ENCODE data around the gene ANKRD7.
"Not testable (repeated sequence)": the region's sequence is repeated elsewhere in the genome, so short reads cannot be mapped to it uniquely, and the experiment has no call there.

Gene ANKRD7

GRCh38 chr7:118239014-118239413 lies 14.5 kb downstream of the ANKRD7 start:
- no peak for ATAC-seq
- DNase-seq = no peak

GRCh38 chr7:118240320-118240719 lies 15.8 kb downstream of the ANKRD7 start:
- not testable (repeated sequence) for DNase-seq, ATAC-seq

- ATAC-seq (no peak), DNase-seq (no peak)
Observed at GRCh38 chr7:118243695-118244094, 19.2 kb downstream of the ANKRD7 start.

DNA sequence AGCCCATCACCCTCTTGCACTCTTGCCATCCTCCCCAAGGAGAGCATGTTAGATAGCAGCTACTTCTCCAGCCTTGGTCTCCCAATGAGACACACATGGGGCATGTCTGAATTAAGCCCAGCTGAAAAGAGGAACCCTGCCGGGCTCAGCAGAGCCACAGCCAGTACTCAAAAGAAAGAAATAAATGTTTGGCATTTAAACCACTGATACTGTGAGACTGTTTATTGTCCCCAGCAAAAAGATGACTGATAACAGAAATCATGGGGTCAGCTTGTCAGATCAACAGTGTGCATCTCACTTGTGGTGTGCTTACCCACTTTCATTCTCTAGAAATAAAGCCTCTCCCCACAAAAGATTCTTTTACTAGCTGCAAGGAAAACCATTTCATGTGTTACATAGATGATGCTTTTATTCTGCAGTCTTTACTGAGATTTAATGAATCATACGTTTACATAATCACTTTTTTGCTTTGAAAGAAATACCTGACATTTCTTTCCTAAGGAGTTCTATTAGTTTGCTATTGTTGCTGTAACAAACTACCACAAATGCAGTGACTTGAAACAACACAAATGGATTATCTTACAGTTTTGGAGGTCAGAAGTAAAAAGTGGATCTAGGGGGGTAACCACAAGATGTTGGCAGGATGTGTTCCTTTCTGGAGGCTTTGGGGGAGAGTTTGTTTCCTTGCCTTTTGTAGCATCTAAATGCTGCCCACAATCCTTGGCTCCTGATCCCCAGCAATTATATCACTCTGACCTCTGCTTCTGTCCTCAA lies 20.9 kb downstream of the ANKRD7 start:
- DNase-seq = no peak

GRCh38 chr7:118250860-118251494 lies 26.5 kb downstream of the ANKRD7 start:
- ATAC-seq = no peak
- DNase-seq = no peak

More for the DNA sequence above, 20.9 kb downstream of the ANKRD7 start:
- no peak for ATAC-seq

GRCh38 chr7:118252087-118252486 lies 27.6 kb downstream of the ANKRD7 start:
- no peak for DNase-seq
- no peak for ATAC-seq

DNA sequence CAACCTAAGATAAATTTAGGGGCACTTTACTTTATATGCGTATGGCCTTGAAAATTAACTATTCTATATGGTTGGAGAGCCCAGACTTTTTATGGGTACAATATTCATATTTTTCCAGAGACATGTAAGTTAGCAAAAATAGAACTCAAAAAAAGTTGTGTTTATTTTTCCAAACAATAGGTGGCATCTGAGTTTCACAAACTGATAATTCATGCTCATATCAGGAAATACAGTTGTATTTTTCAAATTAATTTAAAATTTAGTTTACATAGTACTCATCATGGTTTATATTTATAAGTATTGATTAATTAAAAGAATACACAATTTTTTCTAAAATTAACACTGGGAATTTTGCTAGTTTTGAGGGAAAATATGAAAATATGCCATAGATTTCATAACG lies 34.6 kb downstream of the ANKRD7 start:
- DNase-seq = no peak

DNA sequence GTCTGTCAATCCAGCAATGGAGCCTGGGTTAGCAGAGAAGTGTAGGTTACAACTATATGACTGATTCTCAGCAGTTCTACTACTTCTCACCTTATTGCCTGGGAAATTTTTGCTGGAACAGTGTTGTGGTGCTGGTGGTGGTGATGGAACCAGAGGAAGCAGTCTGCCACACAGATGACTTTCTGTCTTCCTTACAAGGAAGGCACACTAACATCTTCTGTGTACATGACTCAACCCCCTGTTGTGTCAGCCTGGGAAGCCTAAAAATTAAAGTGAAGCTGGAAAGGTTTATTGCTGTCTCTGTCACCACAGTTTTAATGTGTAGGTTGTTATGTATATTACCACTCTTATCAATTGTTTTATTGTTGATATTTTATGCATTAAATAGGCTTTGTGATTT lies 40.3 kb downstream of the ANKRD7 start:
- ATAC-seq (no peak), DNase-seq (no peak)

More for the DNA sequence above, 34.6 kb downstream of the ANKRD7 start:
- no peak for ATAC-seq

DNA sequence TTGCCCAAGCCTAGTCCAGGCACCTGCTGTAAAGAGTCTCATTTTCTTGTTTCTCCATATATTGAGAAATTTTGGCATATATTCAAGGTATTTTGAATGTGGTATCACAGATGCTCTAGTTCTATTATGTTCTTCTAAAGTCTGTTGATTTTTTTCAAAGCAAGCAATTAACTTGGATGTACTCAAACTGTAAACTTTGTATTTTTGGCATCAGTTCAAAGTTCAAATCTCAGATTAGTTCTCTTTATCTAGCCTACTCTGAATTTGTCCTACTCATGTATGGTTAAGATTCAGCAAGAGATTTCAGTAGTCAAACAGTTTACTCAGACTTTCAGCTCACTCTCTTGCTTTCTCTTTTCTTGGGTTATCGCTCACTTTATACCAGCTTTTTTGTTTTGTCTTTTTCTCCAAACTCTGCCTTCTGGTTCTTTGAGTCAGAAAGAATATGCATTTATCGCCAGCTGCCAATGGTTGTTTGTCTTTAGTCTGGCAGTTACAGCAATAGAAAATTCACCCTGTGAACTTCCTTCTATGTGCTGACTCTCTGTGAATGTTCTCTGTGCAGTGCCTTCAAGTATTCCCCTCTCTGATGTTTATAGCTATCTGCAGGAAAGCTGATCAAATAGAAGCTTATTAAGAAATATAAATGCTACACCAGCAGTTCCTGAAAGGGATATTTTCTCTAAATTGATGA lies 56.0 kb downstream of the ANKRD7 start:
- DNase-seq (no peak), ATAC-seq (no peak)

DNA sequence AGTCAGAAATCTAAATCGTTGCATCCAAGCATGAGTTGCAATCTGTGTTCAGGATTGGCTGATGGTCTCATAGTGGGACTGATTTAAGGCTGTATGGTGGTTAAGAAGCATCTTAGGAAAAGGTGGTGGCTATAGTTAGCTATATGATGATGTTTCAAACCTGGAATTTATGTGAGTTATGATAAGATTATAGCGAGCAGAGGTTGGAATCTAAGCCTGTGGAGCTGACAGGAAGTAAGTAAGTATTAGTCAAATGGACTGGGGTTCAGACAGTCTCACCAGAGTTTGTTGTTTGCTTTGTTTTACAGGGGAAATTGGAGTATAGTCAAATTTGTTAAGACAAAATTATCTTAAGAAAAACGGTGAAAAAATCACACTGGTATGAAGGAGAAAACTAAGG lies 56.7 kb downstream of the ANKRD7 start:
- no peak for ATAC-seq
- no peak for DNase-seq

DNA sequence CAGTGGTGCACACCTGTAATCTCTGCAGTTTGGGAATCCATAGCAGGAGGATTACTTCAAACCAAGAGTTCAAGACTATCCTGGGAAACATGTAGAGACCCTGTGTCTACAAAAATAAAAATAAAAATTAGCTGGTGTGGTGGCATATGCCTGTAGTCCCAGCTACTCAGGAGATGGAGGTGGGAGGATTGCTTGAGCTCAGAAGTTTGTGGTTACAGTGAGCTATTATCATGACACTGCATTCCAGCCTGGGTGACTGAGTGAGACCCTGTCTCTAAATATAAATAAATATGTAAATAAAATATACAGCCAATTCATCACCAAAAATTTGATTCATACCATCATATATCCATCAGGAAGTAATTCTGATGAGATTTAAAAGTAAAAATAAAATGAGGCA lies 60.9 kb downstream of the ANKRD7 start:
- ATAC-seq = no peak
- no peak for DNase-seq

- DNase-seq = no peak
- no peak for ATAC-seq
Observed at GRCh38 chr7:118286131-118286530, 61.6 kb downstream of the ANKRD7 start.

DNA sequence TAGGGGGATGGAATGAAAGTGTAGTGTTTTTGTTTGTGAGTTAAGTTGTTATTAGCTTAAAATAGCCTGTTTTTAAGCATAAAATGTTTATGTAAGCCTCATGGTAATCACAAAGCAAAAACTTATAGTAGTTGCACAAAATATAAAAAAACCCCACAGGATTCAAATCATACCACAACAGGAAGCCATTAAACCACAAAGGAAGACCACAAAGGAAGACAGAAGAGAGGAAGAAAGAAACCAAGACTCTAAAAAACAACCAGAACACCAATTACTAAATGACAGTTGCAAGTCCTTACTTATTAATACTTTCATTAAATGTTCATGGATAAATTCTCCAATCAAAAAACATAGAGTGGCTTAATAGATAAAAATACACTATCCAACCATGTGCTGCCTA lies 63.6 kb downstream of the ANKRD7 start:
- ATAC-seq = no peak
- DNase-seq = no peak

DNA sequence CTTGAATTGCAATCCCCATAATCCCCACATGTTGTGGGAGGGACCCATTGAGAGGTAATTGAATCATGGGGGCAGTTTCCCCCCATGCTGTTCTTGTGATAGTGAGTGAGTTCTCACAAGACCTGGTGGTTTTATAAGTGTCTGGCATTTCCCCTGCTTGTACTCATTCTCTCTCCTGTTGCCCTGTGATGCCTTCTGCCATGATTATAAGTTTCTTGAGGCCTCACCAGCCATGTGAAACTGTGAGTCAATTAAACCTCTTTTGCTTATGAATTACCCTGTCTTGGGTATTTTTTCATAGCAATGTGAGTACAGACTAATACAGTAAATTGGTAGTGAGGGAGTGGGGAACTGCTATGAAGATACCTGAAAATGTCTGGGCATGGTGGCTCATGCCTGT lies 65.0 kb downstream of the ANKRD7 start:
- ATAC-seq = peak; percentile 75
- no peak for DNase-seq

Data from stimulated activated naive CD8-positive, alpha-beta T cell treated with anti-CD3 and anti-CD28 coated beads, Interleukin-15, Interleukin-2, amounts not matched to agents 100 U/mL and 50 U/mL, for 24 hours (primary cell).